ENCODE data around the gene CNIH2.

The CNIH2 gene

DNA sequence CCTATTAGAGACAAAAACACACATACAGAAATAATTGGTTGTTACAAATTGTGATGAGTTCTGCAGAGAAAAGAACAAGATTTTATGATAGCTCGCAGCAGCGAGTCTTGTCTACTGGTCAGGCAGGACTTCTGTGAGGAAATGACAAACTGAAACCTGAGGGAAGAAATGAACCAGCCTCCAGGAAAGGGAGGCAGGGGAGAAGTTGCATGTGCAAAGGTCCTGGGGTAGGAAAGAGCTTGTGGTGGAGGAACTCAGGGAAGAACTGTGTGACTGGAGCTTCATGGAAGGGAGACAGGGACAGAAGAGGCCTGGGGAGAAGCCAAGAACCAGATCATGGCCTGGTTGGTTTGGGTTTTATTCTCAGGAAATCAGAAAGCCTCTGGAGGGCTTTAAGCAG, 18.8 kb upstream of the CNIH2 start:
- no peak for DNase-seq (ENCODE audit: low read depth in 3 of 3)

DNA sequence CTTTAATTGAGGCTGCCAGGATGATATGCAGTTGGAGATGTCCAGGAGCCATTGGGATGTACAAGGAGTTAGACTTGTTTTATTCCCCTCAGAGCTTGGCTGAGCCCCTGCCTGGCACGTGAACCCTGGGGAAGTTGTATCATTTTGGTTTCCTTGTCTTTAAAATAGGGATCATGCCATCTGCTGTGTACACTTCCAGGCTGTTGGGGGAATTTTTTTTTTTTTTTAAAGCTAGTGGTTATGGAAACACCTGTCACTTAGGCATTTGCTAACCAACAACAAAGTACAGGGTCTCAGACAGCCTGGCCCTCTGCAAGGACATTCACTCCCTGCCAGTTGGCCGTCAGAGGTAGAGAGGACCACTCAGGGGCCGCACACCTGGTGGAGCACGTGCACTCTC, 18.0 kb upstream of the CNIH2 start:
- no peak for DNase-seq (ENCODE audit: low read depth in 3 of 3)

DNA sequence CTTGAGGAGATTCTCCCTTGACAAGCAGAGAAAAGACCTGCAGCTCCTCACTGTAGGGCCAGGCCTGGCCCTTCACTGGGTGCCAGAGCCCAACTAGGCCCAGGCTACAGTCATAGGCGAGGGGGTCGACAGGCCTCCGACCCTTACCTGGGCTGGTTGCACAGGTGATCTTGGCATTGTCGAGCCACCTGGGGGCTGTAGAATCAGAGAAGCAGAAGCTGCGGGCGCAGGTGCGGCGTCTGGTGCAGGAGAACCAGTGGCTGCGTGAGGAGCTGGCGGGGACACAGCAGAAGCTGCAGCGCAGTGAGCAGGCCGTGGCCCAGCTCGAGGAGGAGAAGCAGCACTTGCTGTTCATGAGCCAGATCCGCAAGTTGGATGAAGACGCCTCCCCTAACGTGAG, 16.4 kb upstream of the CNIH2 start:
- DNase-seq (ENCODE audit: low read depth in 3 of 3): no peak

DNA sequence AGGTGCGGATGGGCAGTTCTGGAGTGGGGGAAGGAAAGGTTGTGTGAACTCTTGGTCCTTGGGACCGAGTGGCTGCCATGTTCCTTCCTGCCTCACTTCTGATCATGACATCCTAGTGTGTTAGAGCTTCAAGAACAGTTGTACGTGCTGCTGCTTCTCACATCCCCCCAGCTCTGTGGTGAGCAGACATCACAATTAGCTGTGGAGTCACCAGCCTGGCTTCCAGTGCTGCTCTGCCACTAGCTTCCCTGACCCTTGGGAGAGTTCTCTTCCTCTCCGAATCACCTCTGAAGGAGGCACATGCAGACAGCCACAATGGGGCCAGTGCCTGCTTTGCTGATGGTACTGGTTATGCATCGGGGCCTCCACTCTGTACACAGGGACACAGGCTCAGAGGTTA, 15.8 kb upstream of the CNIH2 start:
- no peak for DNase-seq (ENCODE audit: low read depth in 3 of 3)

DNA sequence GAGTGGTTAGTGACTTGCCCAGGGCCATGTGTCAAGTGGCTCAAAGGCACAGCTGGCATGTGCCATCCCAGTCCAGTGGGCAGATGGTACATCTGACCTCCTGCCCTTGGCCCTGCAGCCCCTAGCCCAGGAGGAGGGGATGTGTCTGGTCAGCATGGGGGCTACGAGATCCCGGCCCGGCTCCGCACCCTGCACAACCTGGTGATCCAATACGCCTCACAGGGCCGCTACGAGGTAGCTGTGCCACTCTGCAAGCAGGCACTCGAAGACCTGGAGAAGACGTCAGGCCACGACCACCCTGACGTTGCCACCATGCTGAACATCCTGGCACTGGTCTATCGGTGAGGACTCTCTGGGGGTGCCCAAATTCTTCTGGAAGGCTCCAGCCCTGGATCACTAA, 15.3 kb upstream of the CNIH2 start:
- DNase-seq (ENCODE audit: low read depth in 3 of 3): no peak

DNA sequence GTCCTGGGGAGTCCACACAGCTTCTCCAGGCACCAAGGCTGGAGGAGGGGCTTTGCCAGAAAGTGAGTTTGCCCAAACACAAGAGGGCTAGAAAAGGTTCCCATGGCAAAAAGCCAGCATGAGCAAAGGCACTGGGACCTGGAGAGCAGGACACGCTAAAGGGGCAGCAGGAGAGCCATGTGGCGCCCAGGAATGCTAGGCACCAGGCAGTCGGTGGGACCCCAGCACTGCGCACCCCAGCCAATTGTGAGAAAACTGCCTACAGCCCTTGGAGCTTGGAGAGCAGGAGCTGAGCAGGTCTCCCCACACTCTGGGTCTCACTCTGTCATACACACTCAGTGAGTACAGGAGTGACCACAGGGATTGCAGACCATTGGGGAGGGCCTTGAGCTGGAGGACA, 14.7 kb upstream of the CNIH2 start:
- no peak for DNase-seq (ENCODE audit: low read depth in 3 of 3)

DNA sequence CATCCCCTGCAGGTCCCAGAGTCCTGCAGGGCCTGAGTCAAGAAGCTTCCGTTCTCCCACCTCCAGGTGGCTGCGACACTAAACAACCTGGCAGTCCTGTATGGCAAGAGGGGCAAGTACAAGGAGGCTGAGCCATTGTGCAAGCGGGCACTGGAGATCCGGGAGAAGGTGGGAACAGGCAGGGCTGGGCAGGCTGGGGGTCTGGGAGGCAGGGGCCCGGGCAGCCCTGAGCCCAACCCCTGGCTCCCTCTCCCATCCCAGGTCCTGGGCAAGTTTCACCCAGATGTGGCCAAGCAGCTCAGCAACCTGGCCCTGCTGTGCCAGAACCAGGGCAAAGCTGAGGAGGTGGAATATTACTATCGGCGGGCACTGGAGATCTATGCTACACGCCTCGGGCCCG, 14.2 kb upstream of the CNIH2 start:
- no peak for DNase-seq (ENCODE audit: low read depth in 3 of 3)

DNA sequence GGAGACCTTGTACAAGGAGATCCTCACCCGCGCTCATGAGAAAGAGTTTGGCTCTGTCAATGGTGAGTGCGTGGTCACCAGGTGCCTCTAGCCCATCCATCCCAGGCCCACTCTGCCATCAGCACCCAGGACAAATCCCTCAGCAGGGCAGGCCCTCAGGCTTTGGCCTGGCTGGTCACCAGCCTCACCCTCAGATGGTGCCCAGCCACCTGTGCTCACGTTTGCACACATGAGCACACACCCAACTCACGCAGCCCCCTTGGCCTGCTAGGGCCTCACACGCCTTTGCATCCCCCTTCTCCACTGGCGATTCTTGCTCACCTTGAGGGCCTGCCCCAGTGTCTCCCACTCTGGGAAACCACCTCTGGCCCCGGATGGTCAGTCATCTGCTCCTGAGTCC, 13.6 kb upstream of the CNIH2 start:
- DNase-seq (ENCODE audit: low read depth in 3 of 3): no peak

DNA sequence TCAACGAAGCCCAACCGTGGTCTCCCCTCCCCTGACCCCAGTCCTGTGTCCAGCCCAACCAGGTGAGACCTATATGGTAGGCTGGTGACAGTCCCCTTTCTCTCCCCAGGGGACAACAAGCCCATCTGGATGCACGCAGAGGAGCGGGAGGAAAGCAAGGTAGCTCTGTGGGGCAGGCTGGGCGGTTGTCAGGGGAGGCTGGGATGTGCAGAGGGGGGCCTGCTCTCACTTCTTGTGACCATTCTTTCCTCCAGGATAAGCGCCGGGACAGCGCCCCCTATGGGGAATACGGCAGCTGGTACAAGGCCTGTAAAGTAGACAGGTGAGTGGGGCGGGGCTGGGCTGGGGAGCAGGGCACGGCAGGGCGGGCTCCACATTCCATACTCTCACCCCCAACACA, 13.1 kb upstream of the CNIH2 start:
- DNase-seq (ENCODE audit: low read depth in 3 of 3): peak in 1 of 3 experiments; percentile 43

DNA sequence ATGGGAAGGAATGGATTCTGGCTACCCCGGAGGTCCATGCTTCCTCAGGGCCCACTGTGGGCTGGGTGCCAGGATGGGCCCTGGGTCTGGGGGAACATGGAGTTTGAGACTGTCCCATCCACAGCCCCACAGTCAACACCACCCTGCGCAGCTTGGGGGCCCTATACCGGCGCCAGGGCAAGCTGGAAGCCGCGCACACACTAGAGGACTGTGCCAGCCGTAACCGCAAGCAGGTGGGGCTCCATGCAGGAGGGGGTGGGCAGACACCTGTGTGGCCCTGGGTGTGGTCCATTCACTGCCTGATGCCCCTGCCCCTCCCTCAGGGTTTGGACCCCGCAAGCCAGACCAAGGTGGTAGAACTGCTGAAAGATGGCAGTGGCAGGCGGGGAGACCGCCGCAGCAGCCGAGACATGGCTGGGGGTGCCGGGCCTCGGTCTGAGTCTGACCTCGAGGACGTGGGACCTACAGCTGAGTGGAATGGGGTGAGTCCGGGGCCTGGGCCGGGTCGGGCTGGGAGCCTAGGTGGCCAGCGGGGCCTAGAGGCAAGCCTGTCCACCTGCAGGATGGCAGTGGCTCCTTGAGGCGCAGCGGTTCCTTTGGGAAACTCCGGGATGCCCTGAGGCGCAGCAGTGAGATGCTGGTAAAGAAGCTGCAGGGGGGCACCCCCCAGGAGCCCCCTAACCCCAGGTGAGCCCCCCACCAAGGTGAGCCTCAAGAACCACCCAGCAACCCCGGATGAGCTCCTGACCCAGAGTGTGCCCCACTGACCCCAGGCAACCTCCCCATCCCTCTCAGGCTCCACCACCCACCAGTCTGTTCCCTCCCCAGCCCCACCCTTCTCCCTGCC, 12.2 kb upstream of the CNIH2 start:
- DNase-seq (ENCODE audit: low read depth in 3 of 3): no peak

DNA sequence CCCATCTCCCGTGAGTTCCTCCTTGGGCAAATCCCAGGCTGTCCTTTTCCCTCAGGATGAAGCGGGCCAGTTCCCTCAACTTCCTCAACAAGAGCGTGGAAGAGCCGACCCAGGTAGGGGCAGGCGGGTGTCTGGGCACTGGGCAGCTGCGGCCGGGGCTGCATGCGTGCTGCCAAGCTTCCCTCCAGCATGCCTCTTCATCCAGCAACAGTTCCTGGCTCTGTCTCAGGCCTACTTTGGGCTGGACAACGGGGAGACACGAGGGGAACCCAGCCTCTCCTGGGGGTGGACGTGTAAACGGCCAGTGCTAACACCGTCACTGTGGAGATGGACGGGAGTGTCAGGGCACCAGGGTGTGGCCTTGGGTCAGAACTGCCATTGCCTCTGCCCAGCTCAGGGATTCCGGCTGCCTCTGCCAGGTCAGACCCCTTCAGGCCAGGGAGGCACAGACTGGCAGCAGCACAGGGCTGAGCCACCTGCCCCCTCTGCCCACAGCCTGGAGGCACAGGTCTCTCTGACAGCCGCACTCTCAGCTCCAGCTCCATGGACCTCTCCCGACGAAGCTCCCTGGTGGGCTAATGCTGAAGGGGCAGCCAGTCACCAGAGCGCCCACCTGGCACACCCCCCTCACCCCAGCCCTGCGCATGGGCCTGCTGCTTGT, 11.5 kb upstream of the CNIH2 start:
- no peak for DNase-seq (ENCODE audit: low read depth in 3 of 3)

DNA sequence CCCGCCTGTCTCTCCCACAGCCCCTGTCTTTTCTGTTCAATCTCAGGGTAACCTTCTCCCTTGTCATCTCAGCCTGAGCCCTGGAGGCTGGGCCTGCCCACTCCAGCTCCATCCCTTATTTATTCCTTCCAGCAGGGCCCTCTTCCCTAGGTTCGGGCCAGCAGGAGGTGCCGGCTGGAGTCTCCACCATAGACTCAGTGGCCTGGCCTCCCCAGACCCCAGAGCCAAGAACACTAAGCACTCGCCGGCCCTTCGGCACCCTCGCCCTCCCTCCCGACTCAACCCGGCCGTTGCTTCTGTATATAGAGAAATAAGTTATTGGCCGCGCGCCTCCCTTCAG, 11.0 kb upstream of the CNIH2 start:
- DNase-seq (ENCODE audit: low read depth in 3 of 3): no peak

DNA sequence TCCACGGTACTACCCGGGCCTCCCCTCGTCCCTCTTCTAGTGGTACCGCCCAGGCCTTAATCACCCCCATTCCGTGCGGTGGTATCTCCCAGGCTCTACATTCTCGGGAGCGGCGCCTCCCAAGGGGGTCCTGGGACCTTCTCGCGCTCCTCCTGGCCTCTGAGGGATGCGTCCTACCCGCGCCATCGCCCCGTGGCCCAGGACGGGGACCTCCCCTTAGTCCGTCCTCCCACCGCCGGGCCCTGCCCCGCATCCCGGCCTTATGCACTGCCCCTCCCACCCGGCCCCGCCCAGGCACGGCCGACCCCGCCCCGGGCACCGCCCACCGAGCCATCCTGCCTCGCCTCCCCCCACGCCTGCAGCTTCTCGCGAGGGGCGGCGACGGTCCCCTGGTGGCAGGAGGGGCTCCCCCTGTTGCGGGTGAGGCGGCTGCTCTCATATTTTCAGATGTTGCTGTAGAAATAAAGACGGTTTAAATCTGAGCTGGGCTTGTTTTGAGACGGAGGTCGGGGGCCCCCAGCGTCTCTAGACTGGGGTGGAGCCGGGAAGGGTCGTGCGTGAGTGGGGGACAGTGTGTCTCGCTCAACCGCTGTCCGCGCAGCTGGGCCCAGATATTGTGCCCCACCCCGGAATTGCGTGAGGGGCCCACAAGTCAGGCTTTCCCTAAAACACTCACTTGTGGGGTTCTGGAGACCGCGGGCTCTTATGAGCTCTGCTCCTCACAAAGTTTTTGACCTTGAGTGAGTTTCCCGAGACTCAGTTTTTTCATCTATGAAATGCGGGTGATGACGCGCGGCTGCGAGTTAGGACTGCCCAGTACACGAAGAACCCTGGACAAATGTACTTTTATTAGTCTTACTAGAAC, 10.4 kb upstream of the CNIH2 start:
- DNase-seq (ENCODE audit: low read depth in 3 of 3): peak; percentile 73 to 84 (median 74)

DNA sequence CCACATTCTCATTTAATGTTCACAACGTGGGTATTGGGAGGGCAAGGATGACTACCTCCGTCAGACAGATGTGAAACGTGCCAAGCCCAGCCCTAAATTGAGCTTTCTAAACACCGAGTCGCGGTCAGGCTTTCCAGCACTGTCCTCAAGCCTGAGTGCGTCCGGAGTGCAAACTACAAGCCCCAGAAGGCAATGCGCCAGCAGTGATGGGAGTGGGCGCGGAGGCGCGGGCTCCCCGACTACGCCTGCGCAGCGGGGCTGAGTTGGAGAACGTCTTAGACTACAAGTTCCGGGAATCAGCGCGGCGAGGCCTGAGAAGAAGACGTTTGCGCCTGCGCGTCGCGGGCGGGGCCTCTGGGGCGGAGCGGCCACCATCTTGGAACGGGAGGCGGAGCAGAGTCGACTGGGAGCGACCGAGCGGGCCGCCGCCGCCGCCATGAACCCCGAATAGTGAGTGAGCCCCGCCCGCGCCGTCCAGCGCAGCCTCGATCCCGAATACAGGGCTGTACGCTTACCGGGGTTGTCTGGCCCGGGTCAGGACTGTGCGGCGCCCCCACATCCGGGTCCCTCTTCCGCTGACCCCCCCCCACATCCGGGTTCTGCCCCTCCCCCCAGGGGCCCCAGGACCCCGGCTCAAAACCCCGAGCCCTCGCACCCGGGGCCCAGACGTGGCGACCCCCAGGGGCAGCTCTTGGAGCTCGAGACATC, 9.6 kb upstream of the CNIH2 start, which contains the start of gene RAB1B:
TSS of gene RAB1B (plus strand) at position 396 of the 708 bp plus-strand sequence. CDS start at position 437, 41 bp downstream.
- peak; percentile 100 for DNase-seq (ENCODE audit: low read depth in 3 of 3)

DNA sequence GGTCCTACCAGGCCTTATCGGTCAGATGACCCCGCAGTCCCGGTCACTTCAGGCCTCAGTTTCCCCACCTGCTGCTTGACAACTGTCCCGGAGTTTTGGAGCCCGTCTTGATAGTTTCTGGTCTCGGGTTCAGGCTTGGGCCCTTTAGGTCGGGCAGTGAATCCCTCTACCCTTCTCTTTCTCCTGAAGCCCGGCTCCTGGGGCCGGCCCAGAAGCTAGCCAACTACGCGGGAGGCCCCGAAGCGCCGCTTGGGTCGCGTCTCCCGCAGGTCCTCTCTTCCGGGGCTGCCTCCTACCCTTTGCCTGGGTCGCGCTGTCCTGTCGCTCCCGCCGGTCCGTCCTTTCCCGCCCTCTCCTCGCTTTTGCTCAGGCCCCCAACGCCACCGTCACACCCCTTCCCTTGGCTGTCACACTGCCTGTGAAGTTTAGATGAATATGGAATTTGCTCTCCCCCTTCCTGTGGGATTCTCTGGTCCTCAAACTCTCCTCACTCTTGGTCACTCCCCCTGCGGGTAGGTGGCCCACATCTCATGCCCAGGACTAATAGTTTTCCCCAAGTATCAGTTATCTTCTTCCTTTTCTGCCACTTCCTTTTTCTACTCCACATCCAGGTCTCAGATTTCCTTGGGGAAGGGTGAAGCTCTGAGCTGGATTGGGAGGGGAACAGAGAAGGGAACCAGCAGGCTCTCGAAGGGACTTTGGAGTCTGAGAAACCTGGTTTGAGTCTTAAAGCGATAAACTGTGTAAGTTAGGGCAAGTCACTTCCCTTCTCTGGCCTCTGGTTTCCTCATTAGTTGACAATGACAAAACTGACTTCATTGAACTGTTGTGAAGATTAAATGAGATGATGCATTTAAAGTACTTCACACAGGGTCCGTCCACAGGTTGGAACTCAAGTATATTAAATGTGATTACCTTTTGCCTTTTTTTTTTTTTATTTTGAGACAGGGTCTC, 8.7 kb upstream of the CNIH2 start:
- DNase-seq (ENCODE audit: low read depth in 3 of 3): no peak

DNA sequence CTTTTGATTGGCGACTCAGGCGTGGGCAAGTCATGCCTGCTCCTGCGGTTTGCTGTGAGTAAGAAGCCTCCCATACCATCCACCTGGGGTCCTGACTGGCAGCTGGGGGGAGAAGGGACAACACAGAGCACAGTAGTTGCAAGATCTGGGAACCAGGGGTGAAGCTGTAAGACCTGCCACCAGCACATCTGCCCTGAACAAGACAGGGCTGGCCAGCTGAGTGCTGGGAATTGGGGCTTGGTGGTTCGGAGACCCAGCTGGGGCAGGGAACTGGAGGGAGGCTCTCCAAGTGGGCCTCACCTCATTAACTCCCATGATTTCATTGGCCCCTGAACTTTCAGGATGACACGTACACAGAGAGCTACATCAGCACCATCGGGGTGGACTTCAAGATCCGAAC, 6.2 kb upstream of the CNIH2 start:
- DNase-seq (ENCODE audit: low read depth in 3 of 3): no peak

DNA sequence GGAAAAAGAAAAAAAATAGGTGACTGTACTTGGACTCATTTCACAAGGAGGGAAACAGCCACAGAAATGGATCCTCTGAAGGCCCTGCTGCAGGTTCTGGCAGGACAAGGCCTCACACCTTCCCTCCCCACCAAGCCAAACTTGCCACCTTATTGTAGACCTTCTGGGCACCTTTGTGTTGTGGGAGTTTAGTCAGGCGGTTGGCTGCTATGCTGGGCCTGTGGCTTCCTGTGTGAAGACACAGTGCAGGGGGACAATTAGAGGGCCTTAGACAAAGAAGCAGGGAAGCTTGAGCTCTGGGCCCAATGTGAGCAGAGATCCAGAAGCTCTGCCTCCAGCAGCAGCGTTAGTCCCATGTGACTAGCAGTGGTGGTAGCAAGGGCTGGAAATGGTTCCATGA, 5.4 kb upstream of the CNIH2 start:
- DNase-seq (ENCODE audit: low read depth in 3 of 3): no peak

DNA sequence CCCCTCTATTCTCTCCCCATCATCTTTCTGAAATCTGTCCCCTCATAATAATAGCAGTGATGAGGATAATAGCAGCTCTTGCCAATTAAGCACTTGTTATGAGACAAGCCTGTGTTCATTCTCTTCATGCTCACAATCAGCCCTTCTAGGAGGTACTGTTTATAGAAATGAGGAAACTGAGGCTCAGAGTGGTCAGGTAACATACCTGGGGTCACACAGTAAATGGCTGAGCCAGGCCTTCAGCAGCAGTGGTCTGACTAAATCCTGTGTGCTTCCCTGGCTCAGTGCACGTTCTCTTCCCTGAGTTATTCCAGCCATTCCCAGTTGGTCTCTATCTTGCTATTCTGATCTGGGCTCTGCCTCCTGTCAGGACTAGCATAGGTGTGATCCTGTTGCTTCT, 3.8 kb upstream of the CNIH2 start:
- no peak for DNase-seq (ENCODE audit: low read depth in 3 of 3)

DNA sequence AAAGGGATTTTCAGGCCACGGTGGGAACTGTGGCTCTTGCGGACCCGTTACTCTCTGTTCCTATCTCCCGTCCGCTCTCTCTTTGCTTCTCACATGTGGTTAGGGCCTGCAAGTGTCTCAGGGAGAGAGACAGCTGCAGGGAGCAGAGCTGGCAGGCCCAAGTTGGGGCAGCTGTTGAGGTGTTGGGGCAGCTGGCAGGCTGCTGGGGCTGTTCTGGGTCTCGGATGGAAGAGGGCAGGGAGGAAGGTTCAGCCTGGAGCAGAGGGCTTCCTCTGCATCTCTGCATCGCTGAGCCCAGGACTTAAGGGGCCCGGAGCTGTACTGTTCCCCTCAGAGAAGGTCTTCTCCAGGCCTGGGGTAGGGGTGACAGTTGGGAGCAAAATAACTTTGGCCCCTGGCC, 2.6 kb upstream of the CNIH2 start:
- DNase-seq (ENCODE audit: low read depth in 3 of 3): no peak

DNA sequence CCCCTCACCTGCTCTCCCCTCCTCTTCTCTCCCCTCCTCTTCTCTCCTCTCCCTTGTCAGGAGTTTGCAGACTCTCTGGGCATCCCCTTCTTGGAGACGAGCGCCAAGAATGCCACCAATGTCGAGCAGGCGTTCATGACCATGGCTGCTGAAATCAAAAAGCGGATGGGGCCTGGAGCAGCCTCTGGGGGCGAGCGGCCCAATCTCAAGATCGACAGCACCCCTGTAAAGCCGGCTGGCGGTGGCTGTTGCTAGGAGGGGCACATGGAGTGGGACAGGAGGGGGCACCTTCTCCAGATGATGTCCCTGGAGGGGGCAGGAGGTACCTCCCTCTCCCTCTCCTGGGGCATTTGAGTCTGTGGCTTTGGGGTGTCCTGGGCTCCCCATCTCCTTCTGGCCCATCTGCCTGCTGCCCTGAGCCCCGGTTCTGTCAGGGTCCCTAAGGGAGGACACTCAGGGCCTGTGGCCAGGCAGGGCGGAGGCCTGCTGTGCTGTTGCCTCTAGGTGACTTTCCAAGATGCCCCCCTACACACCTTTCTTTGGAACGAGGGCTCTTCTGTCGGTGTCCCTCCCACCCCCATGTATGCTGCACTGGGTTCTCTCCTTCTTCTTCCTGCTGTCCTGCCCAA, 1.9 kb upstream of the CNIH2 start:
- no peak for DNase-seq (ENCODE audit: low read depth in 3 of 3)
